ENCODE measurements around the gene SETBP1.

Gene SETBP1

GRCh38 chr18:44950685-44951195 lies 270.1 kb downstream of the SETBP1 start:
- no peak for DNase-seq

- no peak for DNase-seq
Observed at GRCh38 chr18:44951748-44952147, 271.1 kb downstream of the SETBP1 start.

- DNase-seq, result no peak
Observed at GRCh38 chr18:44954257-44954656, 273.6 kb downstream of the SETBP1 start.

GRCh38 chr18:44955825-44956224 lies 275.1 kb downstream of the SETBP1 start:
- no peak for DNase-seq

GRCh38 chr18:44957025-44957424 lies 276.3 kb downstream of the SETBP1 start:
- DNase-seq, result no peak

GRCh38 chr18:44957461-44957860 lies 276.8 kb downstream of the SETBP1 start:
- no peak for DNase-seq

GRCh38 chr18:44958040-44958439 lies 277.4 kb downstream of the SETBP1 start:
- DNase-seq, result no peak

- no peak for DNase-seq
Observed at GRCh38 chr18:44958455-44958854, 277.8 kb downstream of the SETBP1 start.

GRCh38 chr18:44959013-44959412 lies 278.3 kb downstream of the SETBP1 start:
- no peak for DNase-seq

- no peak for DNase-seq
Observed at GRCh38 chr18:44960580-44960979, 279.9 kb downstream of the SETBP1 start.

GRCh38 chr18:44961288-44961995 lies 280.8 kb downstream of the SETBP1 start:
- DNase-seq, result no peak

GRCh38 chr18:44967599-44967998 lies 286.9 kb downstream of the SETBP1 start:
- no peak for DNase-seq

GRCh38 chr18:44968336-44968735 lies 287.6 kb downstream of the SETBP1 start:
- DNase-seq, result no peak

GRCh38 chr18:44969214-44969795 lies 288.6 kb downstream of the SETBP1 start:
- no peak for DNase-seq

- DNase-seq, result peak; percentile 14
Observed at GRCh38 chr18:44973282-44973681, 292.6 kb downstream of the SETBP1 start.

- DNase-seq, result no peak
Observed at GRCh38 chr18:44974174-44974573, 293.5 kb downstream of the SETBP1 start.

GRCh38 chr18:44977856-44978255 lies 297.2 kb downstream of the SETBP1 start:
- DNase-seq, result no peak

GRCh38 chr18:44979748-44980147 lies 299.1 kb downstream of the SETBP1 start:
- DNase-seq, result no peak

- no peak for DNase-seq
Observed at GRCh38 chr18:44981121-44981520, 300.4 kb downstream of the SETBP1 start.

GRCh38 chr18:44986933-44987332 lies 306.2 kb downstream of the SETBP1 start:
- DNase-seq, result no peak

GRCh38 chr18:44987371-44987770 lies 306.7 kb downstream of the SETBP1 start:
- DNase-seq, result no peak

GRCh38 chr18:44988821-44989587 lies 308.3 kb downstream of the SETBP1 start:
- no peak for DNase-seq

- DNase-seq, result no peak
Observed at GRCh38 chr18:44996261-44996660, 315.6 kb downstream of the SETBP1 start.

GRCh38 chr18:44997174-44997573 lies 316.5 kb downstream of the SETBP1 start:
- DNase-seq, result no peak
